IPS-18a (cell line): ENCODE data around the gene TLL1.

Experiments
- H3K27ac ChIP-seq: one replicate; pipeline ENCODE4 v1.5.1; 2013; ENCODE audit warnings: low read length
- H3K27me3 ChIP-seq: one replicate; pipeline ENCODE4 v1.6.1; 2013; ENCODE audit warnings: mild to moderate bottlenecking, low read length; ENCODE audit not compliant: control insufficient read depth, insufficient read depth
- H3K36me3 ChIP-seq: one replicate; pipeline ENCODE4 v1.6.1; 2013; ENCODE audit warnings: low read depth, low read length; ENCODE audit not compliant: control insufficient read depth
- H3K4me1 ChIP-seq: one replicate; pipeline ENCODE4 v1.6.1; 2013; ENCODE audit warnings: low read depth, low read length; ENCODE audit not compliant: control insufficient read depth
- H3K4me3 ChIP-seq: one replicate; pipeline ENCODE4 v1.5.1; 2013; ENCODE audit warnings: low read length
- H3K9ac ChIP-seq: one replicate; pipeline ENCODE4 v1.6.1; 2013; ENCODE audit warnings: mild to moderate bottlenecking, low read length, moderate library complexity
- H3K9me3 ChIP-seq: one replicate; pipeline ENCODE4 v1.6.1; 2013; ENCODE audit warnings: low read depth, low read length; ENCODE audit not compliant: control insufficient read depth

TLL1 gene

GRCh38 chr4:166067915-166068314, 194.9 kb downstream of the TLL1 start:
- Histone ChIP-seq H3K4me1 (no peaks in the 10 kb centered on the region), H3K36me3 (no peaks in the 10 kb centered on the region), H3K9ac (no peak overlapping the region), H3K9me3 (no peaks in the 10 kb centered on the region), H3K4me3 (no peak overlapping the region), H3K27ac (no peak overlapping the region), H3K27me3 (no peaks in the 10 kb centered on the region)

GRCh38 chr4:166073783-166074182, 200.7 kb downstream of the TLL1 start:
- Histone ChIP-seq H3K27ac (no peak overlapping the region), H3K36me3 (no peaks in the 10 kb centered on the region), H3K9me3 (no peaks in the 10 kb centered on the region), H3K27me3 (no peaks in the 10 kb centered on the region), H3K9ac (no peak overlapping the region), H3K4me3 (no peak overlapping the region), H3K4me1 (no peaks in the 10 kb centered on the region)

- Histone ChIP-seq H3K9ac (no peak overlapping the region), H3K36me3 (no peaks in the 10 kb centered on the region)
Observed at GRCh38 chr4:166075599-166075998, 202.6 kb downstream of the TLL1 start.

GRCh38 chr4:166077782-166078181, 204.7 kb downstream of the TLL1 start:
- Histone ChIP-seq H3K4me1 (no peaks in the 10 kb centered on the region), H3K36me3 (no peaks in the 10 kb centered on the region), H3K27ac (no peak overlapping the region), H3K4me3 (no peak overlapping the region), H3K9me3 (no peaks in the 10 kb centered on the region), H3K9ac (no peak overlapping the region), H3K27me3 (no peaks in the 10 kb centered on the region)

More at GRCh38 chr4:166075599-166075998, 202.6 kb downstream of the TLL1 start:
- no peaks in the 10 kb centered on the region for H3K4me1 ChIP-seq
- no peak overlapping the region for H3K27ac ChIP-seq
- H3K27me3 ChIP-seq, result no peaks in the 10 kb centered on the region
- no peaks in the 10 kb centered on the region for H3K9me3 ChIP-seq
- no peak overlapping the region for H3K4me3 ChIP-seq

- no peaks in the 10 kb centered on the region for H3K4me1 ChIP-seq
- no peaks in the 10 kb centered on the region for H3K36me3 ChIP-seq
- H3K9me3 ChIP-seq, result no peaks in the 10 kb centered on the region
- H3K27ac ChIP-seq, result no peak overlapping the region
- no peak overlapping the region for H3K9ac ChIP-seq
- H3K27me3 ChIP-seq, result no peaks in the 10 kb centered on the region
- H3K4me3 ChIP-seq, result no peak overlapping the region
Observed at GRCh38 chr4:166078383-166078782, 205.3 kb downstream of the TLL1 start.

- Histone ChIP-seq H3K9ac (no peak overlapping the region), H3K4me3 (no peak overlapping the region), H3K4me1 (no peaks in the 10 kb centered on the region), H3K9me3 (no peaks in the 10 kb centered on the region), H3K27me3 (no peaks in the 10 kb centered on the region), H3K36me3 (no peaks in the 10 kb centered on the region), H3K27ac (no peak overlapping the region)
Observed at GRCh38 chr4:166078955-166079354, 205.9 kb downstream of the TLL1 start.

- H3K27me3 ChIP-seq, result no peaks in the 10 kb centered on the region
- no peak overlapping the region for H3K4me3 ChIP-seq
- no peaks in the 10 kb centered on the region for H3K4me1 ChIP-seq
- H3K9ac ChIP-seq, result no peak overlapping the region
- no peaks in the 10 kb centered on the region for H3K36me3 ChIP-seq
- no peak overlapping the region for H3K27ac ChIP-seq
- no peaks in the 10 kb centered on the region for H3K9me3 ChIP-seq
Observed at GRCh38 chr4:166087569-166087968, 214.5 kb downstream of the TLL1 start.

- Histone ChIP-seq H3K9ac (no peak overlapping the region), H3K9me3 (no peaks in the 10 kb centered on the region), H3K27ac (no peak overlapping the region), H3K27me3 (no peaks in the 10 kb centered on the region), H3K4me1 (no peaks in the 10 kb centered on the region), H3K36me3 (no peaks in the 10 kb centered on the region), H3K4me3 (no peak overlapping the region)
Observed at GRCh38 chr4:166088576-166088975, 215.5 kb downstream of the TLL1 start.

GRCh38 chr4:166091146-166091545, 218.1 kb downstream of the TLL1 start:
- no peaks in the 10 kb centered on the region for H3K27me3 ChIP-seq
- H3K9me3 ChIP-seq, result no peaks in the 10 kb centered on the region
- no peak overlapping the region for H3K27ac ChIP-seq
- H3K9ac ChIP-seq, result no peak overlapping the region
- H3K4me1 ChIP-seq, result peaks cover 6% of the 10 kb centered on the region
- no peaks in the 10 kb centered on the region for H3K36me3 ChIP-seq
- no peak overlapping the region for H3K4me3 ChIP-seq

- H3K9ac ChIP-seq, result no peak overlapping the region
- H3K4me3 ChIP-seq, result no peak overlapping the region
- peaks cover 7% of the 10 kb centered on the region for H3K4me1 ChIP-seq
- no peaks in the 10 kb centered on the region for H3K27me3 ChIP-seq
- no peaks in the 10 kb centered on the region for H3K9me3 ChIP-seq
- no peaks in the 10 kb centered on the region for H3K36me3 ChIP-seq
- no peak overlapping the region for H3K27ac ChIP-seq
Observed at GRCh38 chr4:166091912-166092510, 219.0 kb downstream of the TLL1 start.

GRCh38 chr4:166092797-166093290, 219.8 kb downstream of the TLL1 start:
- no peaks in the 10 kb centered on the region for H3K9me3 ChIP-seq
- no peak overlapping the region for H3K4me3 ChIP-seq
- no peak overlapping the region for H3K27ac ChIP-seq
- no peaks in the 10 kb centered on the region for H3K36me3 ChIP-seq
- no peaks in the 10 kb centered on the region for H3K27me3 ChIP-seq
- H3K4me1 ChIP-seq, result peaks cover 7% of the 10 kb centered on the region
- H3K9ac ChIP-seq, result no peak overlapping the region

GRCh38 chr4:166104623-166105022, 231.6 kb downstream of the TLL1 start:
- Histone ChIP-seq H3K27ac (no peak overlapping the region), H3K9ac (no peak overlapping the region), H3K27me3 (no peaks in the 10 kb centered on the region), H3K36me3 (no peaks in the 10 kb centered on the region), H3K4me1 (no peaks in the 10 kb centered on the region), H3K9me3 (no peaks in the 10 kb centered on the region), H3K4me3 (no peak overlapping the region)
